ENCODE results near the gene CYP3A4.

CYP3A4 gene

DNA sequence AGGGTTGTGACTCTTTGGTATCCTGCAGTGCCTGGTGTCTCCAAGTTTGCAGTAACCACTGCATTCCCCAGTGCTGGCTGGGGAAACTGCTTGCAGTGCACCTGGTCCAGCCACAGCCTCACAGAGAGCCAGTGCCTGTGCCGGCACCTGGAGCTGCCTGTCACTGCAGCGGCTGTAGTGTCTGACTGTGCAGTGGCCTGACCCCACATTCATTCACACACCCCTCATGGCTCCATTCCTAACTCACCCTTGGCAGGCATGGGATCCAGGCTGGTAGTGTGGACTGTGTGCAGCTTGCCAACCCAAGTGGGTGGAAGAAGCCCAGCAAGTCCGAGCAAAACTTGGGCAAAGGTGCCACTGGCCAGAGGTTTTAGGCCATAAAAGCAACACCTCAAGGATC lies 40.1 kb upstream of the CYP3A4 start (continued):
- TF ChIP-seq, protein P1, sequence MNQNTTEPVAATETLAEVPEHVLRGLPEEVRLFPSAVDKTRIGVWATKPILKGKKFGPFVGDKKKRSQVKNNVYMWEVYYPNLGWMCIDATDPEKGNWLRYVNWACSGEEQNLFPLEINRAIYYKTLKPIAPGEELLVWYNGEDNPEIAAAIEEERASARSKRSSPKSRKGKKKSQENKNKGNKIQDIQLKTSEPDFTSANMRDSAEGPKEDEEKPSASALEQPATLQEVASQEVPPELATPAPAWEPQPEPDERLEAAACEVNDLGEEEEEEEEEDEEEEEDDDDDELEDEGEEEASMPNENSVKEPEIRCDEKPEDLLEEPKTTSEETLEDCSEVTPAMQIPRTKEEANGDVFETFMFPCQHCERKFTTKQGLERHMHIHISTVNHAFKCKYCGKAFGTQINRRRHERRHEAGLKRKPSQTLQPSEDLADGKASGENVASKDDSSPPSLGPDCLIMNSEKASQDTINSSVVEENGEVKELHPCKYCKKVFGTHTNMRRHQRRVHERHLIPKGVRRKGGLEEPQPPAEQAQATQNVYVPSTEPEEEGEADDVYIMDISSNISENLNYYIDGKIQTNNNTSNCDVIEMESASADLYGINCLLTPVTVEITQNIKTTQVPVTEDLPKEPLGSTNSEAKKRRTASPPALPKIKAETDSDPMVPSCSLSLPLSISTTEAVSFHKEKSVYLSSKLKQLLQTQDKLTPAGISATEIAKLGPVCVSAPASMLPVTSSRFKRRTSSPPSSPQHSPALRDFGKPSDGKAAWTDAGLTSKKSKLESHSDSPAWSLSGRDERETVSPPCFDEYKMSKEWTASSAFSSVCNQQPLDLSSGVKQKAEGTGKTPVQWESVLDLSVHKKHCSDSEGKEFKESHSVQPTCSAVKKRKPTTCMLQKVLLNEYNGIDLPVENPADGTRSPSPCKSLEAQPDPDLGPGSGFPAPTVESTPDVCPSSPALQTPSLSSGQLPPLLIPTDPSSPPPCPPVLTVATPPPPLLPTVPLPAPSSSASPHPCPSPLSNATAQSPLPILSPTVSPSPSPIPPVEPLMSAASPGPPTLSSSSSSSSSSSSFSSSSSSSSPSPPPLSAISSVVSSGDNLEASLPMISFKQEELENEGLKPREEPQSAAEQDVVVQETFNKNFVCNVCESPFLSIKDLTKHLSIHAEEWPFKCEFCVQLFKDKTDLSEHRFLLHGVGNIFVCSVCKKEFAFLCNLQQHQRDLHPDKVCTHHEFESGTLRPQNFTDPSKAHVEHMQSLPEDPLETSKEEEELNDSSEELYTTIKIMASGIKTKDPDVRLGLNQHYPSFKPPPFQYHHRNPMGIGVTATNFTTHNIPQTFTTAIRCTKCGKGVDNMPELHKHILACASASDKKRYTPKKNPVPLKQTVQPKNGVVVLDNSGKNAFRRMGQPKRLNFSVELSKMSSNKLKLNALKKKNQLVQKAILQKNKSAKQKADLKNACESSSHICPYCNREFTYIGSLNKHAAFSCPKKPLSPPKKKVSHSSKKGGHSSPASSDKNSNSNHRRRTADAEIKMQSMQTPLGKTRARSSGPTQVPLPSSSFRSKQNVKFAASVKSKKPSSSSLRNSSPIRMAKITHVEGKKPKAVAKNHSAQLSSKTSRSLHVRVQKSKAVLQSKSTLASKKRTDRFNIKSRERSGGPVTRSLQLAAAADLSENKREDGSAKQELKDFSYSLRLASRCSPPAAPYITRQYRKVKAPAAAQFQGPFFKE (tag by site-specific recombination; IDR thresholded peaks at IDR 0.05; ENCODE audit: borderline replicate concordance): no peak
- TF ChIP-seq ZNF416 (tag by site-specific recombination; IDR thresholded peaks at IDR 0.05) (no peak), ZSCAN23 (tag by site-specific recombination; IDR thresholded peaks at IDR 0.05) (no peak), ZNF366 (tag by site-specific recombination; conservative IDR thresholded peaks at IDR 0.05) (no peak), ZBTB8A (tag by site-specific recombination; IDR thresholded peaks at IDR 0.05) (no peak)
- TF ChIP-seq, protein P2, sequence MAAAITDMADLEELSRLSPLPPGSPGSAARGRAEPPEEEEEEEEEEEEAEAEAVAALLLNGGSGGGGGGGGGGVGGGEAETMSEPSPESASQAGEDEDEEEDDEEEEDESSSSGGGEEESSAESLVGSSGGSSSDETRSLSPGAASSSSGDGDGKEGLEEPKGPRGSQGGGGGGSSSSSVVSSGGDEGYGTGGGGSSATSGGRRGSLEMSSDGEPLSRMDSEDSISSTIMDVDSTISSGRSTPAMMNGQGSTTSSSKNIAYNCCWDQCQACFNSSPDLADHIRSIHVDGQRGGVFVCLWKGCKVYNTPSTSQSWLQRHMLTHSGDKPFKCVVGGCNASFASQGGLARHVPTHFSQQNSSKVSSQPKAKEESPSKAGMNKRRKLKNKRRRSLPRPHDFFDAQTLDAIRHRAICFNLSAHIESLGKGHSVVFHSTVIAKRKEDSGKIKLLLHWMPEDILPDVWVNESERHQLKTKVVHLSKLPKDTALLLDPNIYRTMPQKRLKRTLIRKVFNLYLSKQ (tag by site-specific recombination; IDR thresholded peaks at IDR 0.05; ENCODE audit: borderline replicate concordance): no peak
- TF ChIP-seq, protein P3, sequence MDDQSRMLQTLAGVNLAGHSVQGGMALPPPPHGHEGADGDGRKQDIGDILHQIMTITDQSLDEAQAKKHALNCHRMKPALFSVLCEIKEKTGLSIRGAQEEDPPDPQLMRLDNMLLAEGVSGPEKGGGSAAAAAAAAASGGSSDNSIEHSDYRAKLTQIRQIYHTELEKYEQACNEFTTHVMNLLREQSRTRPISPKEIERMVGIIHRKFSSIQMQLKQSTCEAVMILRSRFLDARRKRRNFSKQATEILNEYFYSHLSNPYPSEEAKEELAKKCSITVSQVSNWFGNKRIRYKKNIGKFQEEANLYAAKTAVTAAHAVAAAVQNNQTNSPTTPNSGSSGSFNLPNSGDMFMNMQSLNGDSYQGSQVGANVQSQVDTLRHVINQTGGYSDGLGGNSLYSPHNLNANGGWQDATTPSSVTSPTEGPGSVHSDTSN (CRISPR knock-in tag; IDR thresholded peaks at IDR 0.05): no peak

DNA sequence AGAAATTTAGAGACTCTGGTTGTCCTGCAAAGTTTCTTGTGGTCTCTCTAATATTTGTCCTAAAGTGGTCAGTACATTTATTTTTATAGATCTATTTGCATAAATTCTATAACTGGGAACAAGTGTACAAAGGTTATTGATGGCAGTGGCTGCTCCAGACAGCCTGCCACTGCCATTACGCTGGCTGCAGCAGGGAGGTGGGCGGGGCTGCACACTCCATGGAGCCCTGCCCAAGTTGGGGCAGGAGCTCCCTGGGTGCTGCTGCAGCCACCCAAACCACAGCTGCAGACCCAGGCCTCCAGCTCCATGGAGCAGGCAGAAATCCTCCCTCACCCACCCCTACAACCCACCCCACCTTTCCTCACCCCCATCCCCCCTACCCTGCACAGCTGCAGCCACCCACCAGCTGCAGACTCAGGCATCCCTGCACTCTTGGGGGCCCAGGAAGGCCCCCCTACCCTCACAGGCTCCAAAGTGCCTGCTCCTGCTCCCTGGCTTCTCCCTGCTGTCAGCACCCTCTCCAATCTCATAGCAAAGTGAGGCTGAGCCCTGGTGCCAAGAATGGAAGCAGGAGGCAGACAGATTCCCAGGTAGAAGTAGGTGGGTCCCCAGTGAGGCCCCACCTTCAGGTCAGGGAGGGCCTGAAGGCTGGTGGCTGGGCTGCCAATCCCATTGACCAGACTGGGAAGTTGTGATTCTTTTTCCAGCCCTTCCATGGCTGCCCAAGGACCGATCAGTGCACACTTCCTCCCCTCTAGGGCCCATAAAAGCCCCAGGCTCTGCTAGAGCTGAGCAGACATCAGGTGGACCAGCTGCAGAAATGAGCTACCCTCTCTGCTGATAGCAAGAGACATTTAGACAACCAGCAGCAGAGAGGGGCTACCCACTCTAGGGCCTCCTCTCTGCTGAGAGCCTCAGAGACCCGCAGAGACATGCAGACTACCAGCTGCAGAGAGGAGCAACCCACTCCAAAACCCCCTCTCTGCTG lies 39.0 kb upstream of the CYP3A4 start:
- no peak for TF ChIP-seq ZNF354C (tag by site-specific recombination; IDR thresholded peaks at IDR 0.05; ENCODE audit: borderline replicate concordance, low read depth)
- TF ChIP-seq, protein P4, sequence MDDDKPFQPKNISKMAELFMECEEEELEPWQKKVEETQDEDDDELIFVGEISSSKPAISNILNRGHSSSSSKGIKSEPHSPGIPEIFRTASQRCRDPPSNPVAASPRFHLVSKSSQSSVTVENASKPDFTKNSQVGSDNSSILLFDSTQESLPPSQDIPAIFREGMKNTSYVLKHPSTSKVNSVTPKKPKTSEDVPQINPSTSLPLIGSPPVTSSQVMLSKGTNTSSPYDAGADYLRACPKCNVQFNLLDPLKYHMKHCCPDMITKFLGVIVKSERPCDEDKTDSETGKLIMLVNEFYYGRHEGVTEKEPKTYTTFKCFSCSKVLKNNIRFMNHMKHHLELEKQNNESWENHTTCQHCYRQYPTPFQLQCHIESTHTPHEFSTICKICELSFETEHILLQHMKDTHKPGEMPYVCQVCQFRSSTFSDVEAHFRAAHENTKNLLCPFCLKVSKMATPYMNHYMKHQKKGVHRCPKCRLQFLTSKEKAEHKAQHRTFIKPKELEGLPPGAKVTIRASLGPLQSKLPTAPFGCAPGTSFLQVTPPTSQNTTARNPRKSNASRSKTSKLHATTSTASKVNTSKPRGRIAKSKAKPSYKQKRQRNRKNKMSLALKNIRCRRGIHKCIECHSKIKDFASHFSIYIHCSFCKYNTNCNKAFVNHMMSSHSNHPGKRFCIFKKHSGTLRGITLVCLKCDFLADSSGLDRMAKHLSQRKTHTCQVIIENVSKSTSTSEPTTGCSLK (tag by site-specific recombination; IDR thresholded peaks at IDR 0.05): no peak
- TF ChIP-seq ZNF510 (tag by site-specific recombination; IDR thresholded peaks at IDR 0.05; ENCODE audit: insufficient replicate concordance): no peak
- no peak for TF ChIP-seq ZNF792 (tag by site-specific recombination; IDR thresholded peaks at IDR 0.05)
- no peak for TF ChIP-seq ZNF221 (tag by site-specific recombination; IDR thresholded peaks at IDR 0.05; ENCODE audit: borderline replicate concordance)
- no peak for TF ChIP-seq BCL11B (tag by site-specific recombination; IDR thresholded peaks at IDR 0.05; ENCODE audit: low read depth)
- TF ChIP-seq, protein P5, sequence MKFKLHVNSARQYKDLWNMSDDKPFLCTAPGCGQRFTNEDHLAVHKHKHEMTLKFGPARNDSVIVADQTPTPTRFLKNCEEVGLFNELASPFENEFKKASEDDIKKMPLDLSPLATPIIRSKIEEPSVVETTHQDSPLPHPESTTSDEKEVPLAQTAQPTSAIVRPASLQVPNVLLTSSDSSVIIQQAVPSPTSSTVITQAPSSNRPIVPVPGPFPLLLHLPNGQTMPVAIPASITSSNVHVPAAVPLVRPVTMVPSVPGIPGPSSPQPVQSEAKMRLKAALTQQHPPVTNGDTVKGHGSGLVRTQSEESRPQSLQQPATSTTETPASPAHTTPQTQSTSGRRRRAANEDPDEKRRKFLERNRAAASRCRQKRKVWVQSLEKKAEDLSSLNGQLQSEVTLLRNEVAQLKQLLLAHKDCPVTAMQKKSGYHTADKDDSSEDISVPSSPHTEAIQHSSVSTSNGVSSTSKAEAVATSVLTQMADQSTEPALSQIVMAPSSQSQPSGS (tag by site-specific recombination; IDR thresholded peaks at IDR 0.05; ENCODE audit: low read depth): no peak
- no peak for TF ChIP-seq ZSCAN16 (tag by site-specific recombination; IDR thresholded peaks at IDR 0.05)
- no peak for TF ChIP-seq ZNF544 (tag by site-specific recombination; IDR thresholded peaks at IDR 0.05)
- no peak for TF ChIP-seq ZNF133 (tag by site-specific recombination; IDR thresholded peaks at IDR 0.05)
- TF ChIP-seq ZFP37 (tag by site-specific recombination; IDR thresholded peaks at IDR 0.05): no peak
- no peak for TF ChIP-seq ZNF132 (tag by site-specific recombination; IDR thresholded peaks at IDR 0.05; ENCODE audit: borderline replicate concordance)
- Histone ChIP-seq H3K9me3 (ENCODE audit: control insufficient read depth, insufficient read depth, low read depth, low read length) (no peaks in the 10 kb centered on the region), H3K36me3 (ENCODE audit: control insufficient read depth in 2 of 2, insufficient read depth in 1 of 2, low read length in 2 of 2) (no peaks in the 10 kb centered on the region), H3K4me1 (ENCODE audit: control insufficient read depth, insufficient read depth, low read length) (no peaks in the 10 kb centered on the region), H3K4me3 (ENCODE audit: low read depth, low read length) (no peak overlapping the region), H3K27ac (ENCODE audit: extremely low read depth, low read depth, low read length) (no peak overlapping the region)
- ChIA-PET POLR2A (no interaction called here), CTCF (no interaction called here)

Measured in HEK293 (cell line).